H9 (cell line): ENCODE measurements around the gene RAB19. TPM values are rescaled to one million over a fixed set of nuclear protein-coding genes. Genes with fewer than 3 reads are reported as not detected.
A peak's percentile ranks its signal among the peaks of the same experiment; 100 is the strongest.

Experiments
- DNase-seq: peaks from one replicate; pipeline ENCODE4 v3.0.0-alpha.2; 2017
- H2AFZ ChIP-seq: one replicate; pipeline ENCODE4 v1.6.1; 2013; ENCODE audit warnings: mild to moderate bottlenecking, low read length, control low read depth, moderate library complexity
- H2AK5ac ChIP-seq: 2 replicates; pipeline ENCODE4 v1.6.1; 2013; ENCODE audit warnings: low read length, control low read depth, mixed read lengths; ENCODE audit not compliant: insufficient read length
- H2BK120ac ChIP-seq: one replicate; pipeline ENCODE4 v1.6.1; 2013; ENCODE audit warnings: low read depth, mild to moderate bottlenecking, low read length, control low read depth, inconsistent platforms; ENCODE audit not compliant: poor library complexity, severe bottlenecking
- H2BK12ac ChIP-seq: 2 replicates; pipeline ENCODE4 v1.6.1; 2013; ENCODE audit warnings: low read length, control low read depth, mixed read lengths, low read depth; ENCODE audit not compliant: insufficient read length
- H2BK15ac ChIP-seq: 2 replicates; pipeline ENCODE4 v1.6.1; 2013; ENCODE audit warnings: low read depth, low read length, control low read depth
- H2BK20ac ChIP-seq: one replicate; pipeline ENCODE4 v1.6.1; 2013; ENCODE audit warnings: low read depth, mild to moderate bottlenecking, low read length, control low read depth, inconsistent platforms; ENCODE audit not compliant: poor library complexity, severe bottlenecking
- H2BK5ac ChIP-seq: 2 replicates; pipeline ENCODE4 v1.6.1; 2013; ENCODE audit warnings: low read length, control low read depth, mixed read lengths; ENCODE audit not compliant: insufficient read length
- H3K14ac ChIP-seq: 2 replicates; pipeline ENCODE4 v1.6.1; 2013; ENCODE audit warnings: low read length, control low read depth; ENCODE audit not compliant: insufficient read depth
- H3K18ac ChIP-seq: 2 replicates; pipeline ENCODE4 v1.6.1; 2013; ENCODE audit warnings: low read depth, mild to moderate bottlenecking, mixed read lengths, low read length, control low read depth; ENCODE audit not compliant: insufficient read length
- H3K23ac ChIP-seq: 2 replicates; pipeline ENCODE4 v1.6.1; 2013; ENCODE audit warnings: low read length, control low read depth, mixed read lengths, low read depth; ENCODE audit not compliant: insufficient read length
- H3K23me2 ChIP-seq: 2 replicates; pipeline ENCODE4 v1.6.1; 2013; ENCODE audit warnings: low read depth, mild to moderate bottlenecking, mixed read lengths, low read length, control low read depth; ENCODE audit not compliant: insufficient read length, poor library complexity, severe bottlenecking
- H3K27ac ChIP-seq: 2 replicates; pipeline ENCODE4 v1.5.1; 2013; ENCODE audit warnings: low read length, control low read depth, mixed read lengths, low read depth; ENCODE audit not compliant: insufficient read length
- H3K27me3 ChIP-seq: 2 replicates; pipeline ENCODE4 v1.6.1; 2013; ENCODE audit warnings: low read length, control low read depth, inconsistent platforms; ENCODE audit not compliant: insufficient read depth
- H3K4ac ChIP-seq: 2 replicates; pipeline ENCODE4 v1.6.1; 2013; ENCODE audit warnings: low read depth, mild to moderate bottlenecking, control low read depth, inconsistent platforms, low read length, moderate library complexity
- H3K4me1 ChIP-seq: 2 replicates; pipeline ENCODE4 v1.6.1; 2013; ENCODE audit warnings: low read length, control low read depth, inconsistent platforms; ENCODE audit not compliant: insufficient read depth
- H3K4me2 ChIP-seq: 2 replicates; pipeline ENCODE4 v1.6.1; 2013; ENCODE audit warnings: low read length, control low read depth, mixed read lengths; ENCODE audit not compliant: insufficient read length, insufficient read depth
- H3K56ac ChIP-seq: 2 replicates; pipeline ENCODE4 v1.6.1; 2013; ENCODE audit warnings: low read depth, mild to moderate bottlenecking, mixed read lengths, low read length, control low read depth; ENCODE audit not compliant: insufficient read length
- H3K79me1 ChIP-seq: 2 replicates; pipeline ENCODE4 v1.6.1; 2013; ENCODE audit warnings: low read depth, mild to moderate bottlenecking, moderate library complexity, low read length, control low read depth, inconsistent platforms; ENCODE audit not compliant: insufficient read depth, poor library complexity, severe bottlenecking
- H3K79me2 ChIP-seq: 2 replicates; pipeline ENCODE4 v1.6.1; 2013; ENCODE audit warnings: low read length, control low read depth, inconsistent platforms; ENCODE audit not compliant: insufficient read depth
- H3K9ac ChIP-seq: 2 replicates; pipeline ENCODE4 v1.6.1; 2013; ENCODE audit warnings: low read length, control low read depth, mixed read lengths; ENCODE audit not compliant: insufficient read length; ENCODE audit errors: extremely low read depth
- H3K9me3 ChIP-seq: one replicate; pipeline ENCODE4 v1.6.1; 2013; ENCODE audit warnings: low read depth, low read length, inconsistent platforms; ENCODE audit not compliant: control insufficient read depth
- H3T11ph ChIP-seq: one replicate; pipeline ENCODE4 v1.6.1; 2013; ENCODE audit warnings: mild to moderate bottlenecking, low read length, control low read depth, inconsistent platforms
- H4K20me1 ChIP-seq: one replicate; pipeline ENCODE4 v1.6.1; 2013; ENCODE audit not compliant: control insufficient read depth, insufficient read length, insufficient read depth
- H4K5ac ChIP-seq: 2 replicates; pipeline ENCODE4 v1.6.1; 2013; ENCODE audit warnings: low read depth, mild to moderate bottlenecking, mixed read lengths, low read length, control low read depth; ENCODE audit not compliant: insufficient read length
- H4K8ac ChIP-seq: replicated peaks from 2 replicates; pipeline ENCODE4 v1.6.1; 2013; ENCODE audit warnings: low read length, control low read depth, mixed read lengths, low read depth; ENCODE audit not compliant: insufficient read length
- H4K91ac ChIP-seq: 2 replicates; pipeline ENCODE4 v1.6.1; 2013; ENCODE audit warnings: low read depth, mild to moderate bottlenecking, moderate library complexity, mixed read lengths, low read length, control low read depth; ENCODE audit not compliant: insufficient read length
- H3K27ac Mint-ChIP-seq, 3 experiments: 2 replicates in 2 of 3; 3 replicates in 1 of 3; pipeline ENCODE4 v1.8.0; 2020 to 2021; ENCODE audit warnings: mixed read lengths in 3 of 3, mild to moderate bottlenecking in 1 of 3, moderate library complexity in 1 of 3
- H3K27me3 Mint-ChIP-seq: 2 replicates; pipeline ENCODE4 v1.8.0; 2021; ENCODE audit warnings: low read depth, mild to moderate bottlenecking, moderate library complexity, mixed read lengths
- H3K36me3 Mint-ChIP-seq, 3 experiments: 2 replicates in 2 of 3; 3 replicates in 1 of 3; pipeline ENCODE4 v1.8.0; 2020 to 2021; ENCODE audit warnings: low read depth in 3 of 3, mixed read lengths in 3 of 3; ENCODE audit not compliant: insufficient read depth in 1 of 3
- H3K4me1 Mint-ChIP-seq, 2 experiments: 2 replicates each; pipeline ENCODE4 v1.8.0; 2020; ENCODE audit warnings: mixed read lengths in 2 of 2
- H3K4me3 Mint-ChIP-seq, 2 experiments: 2 replicates in 1 of 2; 3 replicates in 1 of 2; pipeline ENCODE4 v1.8.0; 2020 to 2021; ENCODE audit warnings: mild to moderate bottlenecking in 2 of 2, mixed read lengths in 2 of 2, moderate library complexity in 1 of 2
- H3K9me3 Mint-ChIP-seq, 2 experiments: 2 replicates in 1 of 2; 3 replicates in 1 of 2; pipeline ENCODE4 v1.8.0; 2020; ENCODE audit warnings: mild to moderate bottlenecking in 2 of 2, mixed read lengths in 2 of 2, moderate library complexity in 1 of 2
- CTCF ChIP-seq: fragments of 200-600 bp; sonication (generic); conservative IDR thresholded peaks from 3 replicates; pipeline ENCODE4 v1.8.0; 2021; ENCODE audit warnings: antibody characterized with exemption, mild to moderate bottlenecking
- WGBS: extraction: QIAGEN DNeasy Blood & Tissue Kit; methylation state at CpG from one replicate; pipeline ENCODE4 v1.1.7; 2013; ENCODE audit warnings: missing lambda C conversion rate, low lambda C conversion rate, mixed read lengths; ENCODE audit not compliant: insufficient read length; ENCODE audit errors: extremely low coverage; 5-methylcytosine and 5-hydroxymethylcytosine counted together
- total RNA-seq: library from RNA; stranded (reverse); gene quantifications from 2 replicates; pipeline ENCODE4 v1.2.1, GENCODE V29; 2021

The RAB19 gene
- total RNA-seq, 1 experiment from 2014 or later, result 15.1 TPM

GRCh38 chr7:140476698-140477261, 72.9 kb downstream of the RAB19 start:
- H4K20me1 ChIP-seq, result no peaks in the 10 kb centered on the region
- no peak overlapping the region for H3T11ph ChIP-seq
- no peaks in the 10 kb centered on the region for H3K79me1 ChIP-seq

More at GRCh38 chr7:140476698-140477261, 72.9 kb downstream of the RAB19 start:
- Histone ChIP-seq H3K18ac (no peak overlapping the region), H3K27me3 (no peaks in the 10 kb centered on the region), H3K56ac (no peak overlapping the region), H4K5ac (no peak overlapping the region), H2BK20ac (no peak overlapping the region), H2AK5ac (no peak overlapping the region), H3K4me1 (no peaks in the 10 kb centered on the region; the same call in 1 of the 2 replicates), H2BK5ac (no peak overlapping the region), H3K4ac (no peak overlapping the region), H3K79me2 (peaks cover 42% of the 10 kb centered on the region), H2BK120ac (no peak overlapping the region), H3K9ac (no peak overlapping the region), H3K27ac (no peak overlapping the region), H4K8ac (no peak overlapping the region), H3K23ac (no peak overlapping the region), H2BK15ac (no peak overlapping the region), H3K9me3 (no peaks in the 10 kb centered on the region), H2BK12ac (no peak overlapping the region), H2AFZ (no peak overlapping the region), H3K14ac (no peak overlapping the region), H3K23me2 (no peaks in the 10 kb centered on the region), H3K4me2 (no peak overlapping the region), H4K91ac (no peak overlapping the region)
- no CpG with 5 or more reads among the region's 11 CpGs for WGBS
- no peaks in the 10 kb centered on the region for H3K27me3 Mint-ChIP-seq
- peaks cover 0 to 3% of the 10 kb centered on the region in 2 experiments; a peak in 1 of 5 replicates for H3K9me3 Mint-ChIP-seq
- H3K27ac Mint-ChIP-seq, result peak overlapping the region; percentile 8 to 79 (median 62); a peak in 5 of 7 replicates
- DNase-seq, result no peak
- TF ChIP-seq CTCF, result no peak
- H3K4me1 Mint-ChIP-seq, result peaks cover 25 to 37% of the 10 kb centered on the region in 2 experiments
- H3K4me3 Mint-ChIP-seq, result peak overlapping the region; percentile 84 to 90
- H3K36me3 Mint-ChIP-seq, result peaks cover 1 to 6% (median 1%) of the 10 kb centered on the region in 3 experiments; a peak in 6 of 7 replicates

Other genes starting within 250 kb of the RAB19 start
- gene KDM7A, start 227.1 kb upstream of the RAB19 start, total RNA-seq, result 6.6 and 7.0 TPM in 2 replicates
- gene SLC37A3, start 5.5 kb upstream of the RAB19 start, total RNA-seq, result 52.7 and 52.9 TPM in 2 replicates
- gene MKRN1, start 75.4 kb downstream of the RAB19 start, total RNA-seq, result 106 and 112 TPM in 2 replicates
- gene DENND2A, start 236.8 kb downstream of the RAB19 start, total RNA-seq, result 7.3 and 8.2 TPM in 2 replicates